NT2/D1 (cell line): ENCODE measurements around the gene DSCAM.
"Not testable (repeated sequence)": the region's sequence is repeated elsewhere in the genome, so short reads cannot be mapped to it uniquely, and the experiment has no call there.

Experiments used
- DNase-seq: peaks from one replicate; pipeline ENCODE4 v3.0.0-alpha.2; 2011; ENCODE audit warnings: low read depth, low spot score
- H3K27me3 ChIP-seq: 2 replicates; pipeline ENCODE4 v1.6.0; 2011; ENCODE audit warnings: mild to moderate bottlenecking; ENCODE audit not compliant: insufficient read length, insufficient read depth
- H3K36me3 ChIP-seq: 2 replicates; pipeline ENCODE4 v1.6.1; 2011; ENCODE audit warnings: mild to moderate bottlenecking, low read length, mixed read lengths; ENCODE audit not compliant: insufficient read depth, insufficient read length
- H3K4me1 ChIP-seq: 2 replicates; pipeline ENCODE4 v1.5.1; 2011; ENCODE audit not compliant: insufficient read depth, insufficient read length
- H3K4me3 ChIP-seq: 2 replicates; pipeline ENCODE4 v1.5.1; 2011; ENCODE audit warnings: low read depth; ENCODE audit not compliant: insufficient read length
- H3K9ac ChIP-seq: 2 replicates; pipeline ENCODE4 v1.6.0; 2011; ENCODE audit warnings: low read depth; ENCODE audit not compliant: insufficient read length
- H3K9me3 ChIP-seq: 2 replicates; pipeline ENCODE4 v1.5.1; 2011; ENCODE audit warnings: mild to moderate bottlenecking, low read length; ENCODE audit not compliant: insufficient read depth
- SUZ12 ChIP-seq: IDR thresholded peaks from 2 replicates; pipeline ENCODE4 v1.6.1; 2011; ENCODE audit not compliant: insufficient read length, insufficient read depth; ENCODE audit errors: extremely low read depth
- YY1 ChIP-seq: IDR thresholded peaks from 2 replicates; pipeline ENCODE4 v1.6.1; 2011; ENCODE audit not compliant: insufficient read length, insufficient read depth
- ZNF274 ChIP-seq: IDR thresholded peaks from 2 replicates; pipeline ENCODE4 v1.6.1; 2011; ENCODE audit warnings: mild to moderate bottlenecking, low read depth, low read length

The DSCAM gene

GRCh38 chr21:40846587-40847411, at the start of gene DSCAM:
TSS of gene DSCAM (minus strand) at chr21:40847158. CDS start at chr21:40846661, 497 bp downstream.
- DNase-seq, result peak; percentile 60
- Histone ChIP-seq H3K27me3 (peaks cover 53% of the 10 kb centered on the region), H3K36me3 (no peaks in the 10 kb centered on the region), H3K4me3 (peak within 1 kb of the TSS; percentile 60), H3K4me1 (peaks cover 7% of the 10 kb centered on the region), H3K9ac (peak within 1 kb of the TSS; percentile 70), H3K9me3 (no peaks in the 10 kb centered on the region)
- TF ChIP-seq ZNF274 (no peak), SUZ12 (peak; percentile 86), YY1 (no peak)

GRCh38 chr21:40895697-40896096, 48.7 kb upstream of the DSCAM start:
- H3K9ac ChIP-seq, H3K36me3 ChIP-seq, H3K27me3 ChIP-seq, DNase-seq, H3K4me1 ChIP-seq, H3K4me3 ChIP-seq: not testable (repeated sequence)
- H3K9me3 ChIP-seq, result peaks cover 31% of the 10 kb centered on the region

DNA sequence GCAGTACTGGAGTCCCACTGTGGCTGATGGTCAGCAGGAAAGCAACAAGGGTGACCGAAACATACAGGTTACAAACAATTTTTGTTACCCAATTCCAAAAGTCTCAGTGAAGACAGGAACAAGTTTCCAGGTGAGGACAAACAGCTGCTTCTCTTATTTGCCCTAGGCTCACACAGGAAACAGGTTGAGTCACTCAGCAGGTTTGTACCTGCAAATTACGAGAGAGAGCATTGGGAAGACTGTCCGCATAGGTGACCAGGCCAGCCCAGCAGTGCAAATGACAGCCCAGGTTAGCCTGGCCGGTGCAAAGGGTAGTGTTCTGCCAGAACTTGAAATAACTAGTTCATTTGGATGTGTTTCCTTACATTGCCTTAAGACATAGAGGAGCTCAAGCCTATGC, 40.0 kb upstream of the DSCAM start:
- Histone ChIP-seq H3K36me3 (no peaks in the 10 kb centered on the region), H3K27me3 (no peaks in the 10 kb centered on the region), H3K9me3 (no peaks in the 10 kb centered on the region), H3K4me3 (no peak overlapping the region), H3K4me1 (no peaks in the 10 kb centered on the region), H3K9ac (no peak overlapping the region)
- no peak for DNase-seq
- TF ChIP-seq ZNF274, result no peak
- no peak for TF ChIP-seq SUZ12
- no peak for TF ChIP-seq YY1

- Histone ChIP-seq H3K4me1 (no peaks in the 10 kb centered on the region), H3K9me3 (no peaks in the 10 kb centered on the region), H3K9ac (no peak overlapping the region), H3K27me3 (no peaks in the 10 kb centered on the region), H3K36me3 (no peaks in the 10 kb centered on the region), H3K4me3 (no peak overlapping the region)
- no peak for DNase-seq
- TF ChIP-seq YY1, result no peak
- no peak for TF ChIP-seq SUZ12
- TF ChIP-seq ZNF274, result no peak
These were observed 39.0 kb upstream of the DSCAM start for GRCh38 chr21:40886006-40886405.

DNA sequence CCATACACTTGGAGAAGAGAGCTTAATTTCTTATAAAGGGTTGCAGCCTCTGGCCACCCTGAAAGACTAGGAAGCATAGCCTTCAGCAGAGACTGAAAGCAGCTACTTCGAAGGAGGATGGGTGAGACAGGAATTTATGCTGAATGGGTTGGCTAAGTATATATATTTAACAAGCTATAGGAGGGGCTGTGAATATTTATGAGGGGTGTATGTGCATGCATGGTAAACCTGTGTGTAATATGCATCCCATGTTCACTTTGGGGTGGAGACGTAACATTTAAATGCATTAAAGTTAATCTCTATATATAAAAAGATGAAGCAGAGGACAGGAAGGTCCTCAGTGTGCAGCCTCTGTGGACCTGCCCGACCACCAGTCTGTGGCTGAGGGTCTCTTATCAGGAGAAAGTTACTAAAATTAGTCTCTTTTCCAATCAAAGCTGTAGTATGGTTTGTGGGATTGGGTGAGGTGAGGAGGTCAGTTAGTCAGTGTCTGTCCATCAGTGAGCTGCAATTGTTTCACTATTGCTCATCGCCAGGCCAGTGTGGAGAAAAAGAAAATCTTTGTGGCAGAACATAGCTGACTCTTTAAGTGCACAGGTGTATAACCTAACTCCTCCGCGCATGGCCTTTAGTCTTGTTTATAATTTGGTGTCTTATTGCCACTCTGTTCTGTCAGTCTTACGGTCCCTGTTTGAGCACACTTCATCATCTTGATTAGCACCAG, 35.4 kb upstream of the DSCAM start:
- TF ChIP-seq SUZ12 (no peak), YY1 (no peak), ZNF274 (no peak)
- no peaks in the 10 kb centered on the region for H3K9me3 ChIP-seq
- H3K4me1 ChIP-seq, result no peaks in the 10 kb centered on the region

GRCh38 chr21:40881767-40882166, 34.8 kb upstream of the DSCAM start:
- Histone ChIP-seq H3K27me3 (no peaks in the 10 kb centered on the region), H3K4me1 (no peaks in the 10 kb centered on the region), H3K9me3 (no peaks in the 10 kb centered on the region), H3K9ac (no peak overlapping the region), H3K36me3 (no peaks in the 10 kb centered on the region), H3K4me3 (no peak overlapping the region)
- TF ChIP-seq YY1 (no peak), SUZ12 (no peak), ZNF274 (no peak)
- no peak for DNase-seq

More for the DNA sequence above, 35.4 kb upstream of the DSCAM start:
- DNase-seq, result no peak
- Histone ChIP-seq H3K36me3 (no peaks in the 10 kb centered on the region), H3K4me3 (no peak overlapping the region), H3K9ac (no peak overlapping the region), H3K27me3 (no peaks in the 10 kb centered on the region)

DNA sequence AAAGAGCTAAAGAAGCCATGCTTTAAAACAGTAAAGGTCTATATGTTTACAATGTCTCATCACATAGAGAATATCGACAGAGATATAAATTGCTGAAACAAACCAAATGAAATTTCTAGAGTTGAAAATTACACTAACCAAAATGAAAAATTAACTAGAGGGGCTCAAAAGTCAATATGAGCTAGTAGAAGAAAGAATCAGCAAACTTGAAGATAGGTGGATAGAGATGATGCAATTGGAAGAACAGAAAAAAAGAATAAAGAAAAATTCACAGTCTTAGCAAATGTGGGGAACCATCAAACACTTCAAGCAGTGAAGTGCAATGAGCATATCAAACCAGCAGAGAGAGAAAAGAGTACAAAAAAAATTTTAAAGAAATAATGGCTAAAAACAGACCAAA, 24.1 kb upstream of the DSCAM start:
- no peaks in the 10 kb centered on the region for H3K9me3 ChIP-seq
- H3K4me1 ChIP-seq, result no peaks in the 10 kb centered on the region
- H3K27me3 ChIP-seq, result no peaks in the 10 kb centered on the region
- TF ChIP-seq YY1 (no peak), ZNF274 (no peak), SUZ12 (no peak)
- DNase-seq, result no peak
- H3K36me3 ChIP-seq, result no peaks in the 10 kb centered on the region
- no peak overlapping the region for H3K4me3 ChIP-seq
- H3K9ac ChIP-seq, result no peak overlapping the region
